Measurements from ENCODE around the gene DPP7. TPM values are rescaled to one million over a fixed set of nuclear protein-coding genes. Genes with fewer than 3 reads are reported as not detected.
A peak's percentile ranks its signal among the peaks of the same experiment; 100 is the strongest.

DPP7 gene
- total and polyA plus RNA-seq, 9 of the 15 experiments (the other 6 are each of a cell fraction or from before 2014, with no cell fraction given) = 0.99 to 365 (median 132) TPM

DNA sequence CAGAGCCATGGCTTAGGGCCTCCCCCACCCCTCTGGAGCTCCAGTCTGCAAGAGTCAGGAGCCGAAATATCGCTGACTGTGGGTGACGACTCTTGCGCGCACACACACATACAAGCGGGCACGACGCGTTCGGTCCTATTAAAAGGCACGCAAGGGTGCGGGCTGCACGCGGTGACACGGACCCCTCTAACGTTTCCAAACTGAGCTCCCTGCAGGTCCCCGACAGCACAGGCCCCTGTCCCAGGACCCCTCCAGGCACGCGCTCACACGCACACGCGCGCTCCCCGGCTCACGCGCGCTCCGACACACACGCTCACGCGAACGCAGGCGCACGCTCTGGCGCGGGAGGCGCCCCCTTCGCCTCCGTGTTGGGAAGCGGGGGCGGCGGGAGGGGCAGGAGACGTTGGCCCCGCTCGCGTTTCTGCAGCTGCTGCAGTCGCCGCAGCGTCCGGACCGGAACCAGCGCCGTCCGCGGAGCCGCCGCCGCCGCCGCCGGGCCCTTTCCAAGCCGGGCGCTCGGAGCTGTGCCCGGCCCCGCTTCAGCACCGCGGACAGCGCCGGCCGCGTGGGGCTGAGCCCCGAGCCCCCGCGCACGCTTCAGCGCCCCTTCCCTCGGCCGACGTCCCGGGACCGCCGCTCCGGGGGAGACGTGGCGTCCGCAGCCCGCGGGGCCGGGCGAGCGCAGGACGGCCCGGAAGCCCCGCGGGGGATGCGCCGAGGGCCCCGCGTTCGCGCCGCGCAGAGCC lies 24.4 kb upstream of the DPP7 start, which contains the start of gene GRIN1 (continued):
- TF ChIP-seq, protein P1, sequence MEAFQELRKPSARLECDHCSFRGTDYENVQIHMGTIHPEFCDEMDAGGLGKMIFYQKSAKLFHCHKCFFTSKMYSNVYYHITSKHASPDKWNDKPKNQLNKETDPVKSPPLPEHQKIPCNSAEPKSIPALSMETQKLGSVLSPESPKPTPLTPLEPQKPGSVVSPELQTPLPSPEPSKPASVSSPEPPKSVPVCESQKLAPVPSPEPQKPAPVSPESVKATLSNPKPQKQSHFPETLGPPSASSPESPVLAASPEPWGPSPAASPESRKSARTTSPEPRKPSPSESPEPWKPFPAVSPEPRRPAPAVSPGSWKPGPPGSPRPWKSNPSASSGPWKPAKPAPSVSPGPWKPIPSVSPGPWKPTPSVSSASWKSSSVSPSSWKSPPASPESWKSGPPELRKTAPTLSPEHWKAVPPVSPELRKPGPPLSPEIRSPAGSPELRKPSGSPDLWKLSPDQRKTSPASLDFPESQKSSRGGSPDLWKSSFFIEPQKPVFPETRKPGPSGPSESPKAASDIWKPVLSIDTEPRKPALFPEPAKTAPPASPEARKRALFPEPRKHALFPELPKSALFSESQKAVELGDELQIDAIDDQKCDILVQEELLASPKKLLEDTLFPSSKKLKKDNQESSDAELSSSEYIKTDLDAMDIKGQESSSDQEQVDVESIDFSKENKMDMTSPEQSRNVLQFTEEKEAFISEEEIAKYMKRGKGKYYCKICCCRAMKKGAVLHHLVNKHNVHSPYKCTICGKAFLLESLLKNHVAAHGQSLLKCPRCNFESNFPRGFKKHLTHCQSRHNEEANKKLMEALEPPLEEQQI (IDR thresholded peaks at IDR 0.05) = no peak
- TF ChIP-seq MYC (IDR thresholded peaks at IDR 0.05; ENCODE audit: low read depth, low read length) (0 out of 2 replicates have a peak, but pooled peaks have one; percentile 31), MYC (CRISPR knock-in tag; IDR thresholded peaks at IDR 0.05; ENCODE audit: borderline replicate concordance, low read depth) (no peak), MTA2 (IDR thresholded peaks at IDR 0.05; ENCODE audit: low read depth) (no peak), ZBTB8A (IDR thresholded peaks at IDR 0.05; ENCODE audit: partially characterized antibody) (no peak), CXXC5 (CRISPR knock-in tag; IDR thresholded peaks at IDR 0.05) (peak; percentile 76), FOXM1 (IDR thresholded peaks at IDR 0.05; ENCODE audit: low read depth) (no peak), FOXM1 (CRISPR knock-in tag; IDR thresholded peaks at IDR 0.05; ENCODE audit: low read depth) (0 out of 2 replicates have a peak, but pooled peaks have one; percentile 48), ELF2 (CRISPR knock-in tag; IDR thresholded peaks at IDR 0.05) (no peak), MTF1 (CRISPR knock-in tag; IDR thresholded peaks at IDR 0.05; ENCODE audit: borderline replicate concordance) (no peak), DMBX1 (CRISPR knock-in tag; IDR thresholded peaks at IDR 0.05; ENCODE audit: borderline replicate concordance) (peak; percentile 36; the same call in 1 of the 2 replicates), NR3C1 (CRISPR knock-in tag; IDR thresholded peaks at IDR 0.05) (peak; percentile 65; the same call in 1 of the 2 replicates)
- TF ChIP-seq, protein P2, sequence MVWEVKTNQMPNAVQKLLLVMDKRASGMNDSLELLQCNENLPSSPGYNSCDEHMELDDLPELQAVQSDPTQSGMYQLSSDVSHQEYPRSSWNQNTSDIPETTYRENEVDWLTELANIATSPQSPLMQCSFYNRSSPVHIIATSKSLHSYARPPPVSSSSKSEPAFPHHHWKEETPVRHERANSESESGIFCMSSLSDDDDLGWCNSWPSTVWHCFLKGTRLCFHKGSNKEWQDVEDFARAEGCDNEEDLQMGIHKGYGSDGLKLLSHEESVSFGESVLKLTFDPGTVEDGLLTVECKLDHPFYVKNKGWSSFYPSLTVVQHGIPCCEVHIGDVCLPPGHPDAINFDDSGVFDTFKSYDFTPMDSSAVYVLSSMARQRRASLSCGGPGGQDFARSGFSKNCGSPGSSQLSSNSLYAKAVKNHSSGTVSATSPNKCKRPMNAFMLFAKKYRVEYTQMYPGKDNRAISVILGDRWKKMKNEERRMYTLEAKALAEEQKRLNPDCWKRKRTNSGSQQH (CRISPR knock-in tag; IDR thresholded peaks at IDR 0.05) = no peak
- TF ChIP-seq, protein P3, sequence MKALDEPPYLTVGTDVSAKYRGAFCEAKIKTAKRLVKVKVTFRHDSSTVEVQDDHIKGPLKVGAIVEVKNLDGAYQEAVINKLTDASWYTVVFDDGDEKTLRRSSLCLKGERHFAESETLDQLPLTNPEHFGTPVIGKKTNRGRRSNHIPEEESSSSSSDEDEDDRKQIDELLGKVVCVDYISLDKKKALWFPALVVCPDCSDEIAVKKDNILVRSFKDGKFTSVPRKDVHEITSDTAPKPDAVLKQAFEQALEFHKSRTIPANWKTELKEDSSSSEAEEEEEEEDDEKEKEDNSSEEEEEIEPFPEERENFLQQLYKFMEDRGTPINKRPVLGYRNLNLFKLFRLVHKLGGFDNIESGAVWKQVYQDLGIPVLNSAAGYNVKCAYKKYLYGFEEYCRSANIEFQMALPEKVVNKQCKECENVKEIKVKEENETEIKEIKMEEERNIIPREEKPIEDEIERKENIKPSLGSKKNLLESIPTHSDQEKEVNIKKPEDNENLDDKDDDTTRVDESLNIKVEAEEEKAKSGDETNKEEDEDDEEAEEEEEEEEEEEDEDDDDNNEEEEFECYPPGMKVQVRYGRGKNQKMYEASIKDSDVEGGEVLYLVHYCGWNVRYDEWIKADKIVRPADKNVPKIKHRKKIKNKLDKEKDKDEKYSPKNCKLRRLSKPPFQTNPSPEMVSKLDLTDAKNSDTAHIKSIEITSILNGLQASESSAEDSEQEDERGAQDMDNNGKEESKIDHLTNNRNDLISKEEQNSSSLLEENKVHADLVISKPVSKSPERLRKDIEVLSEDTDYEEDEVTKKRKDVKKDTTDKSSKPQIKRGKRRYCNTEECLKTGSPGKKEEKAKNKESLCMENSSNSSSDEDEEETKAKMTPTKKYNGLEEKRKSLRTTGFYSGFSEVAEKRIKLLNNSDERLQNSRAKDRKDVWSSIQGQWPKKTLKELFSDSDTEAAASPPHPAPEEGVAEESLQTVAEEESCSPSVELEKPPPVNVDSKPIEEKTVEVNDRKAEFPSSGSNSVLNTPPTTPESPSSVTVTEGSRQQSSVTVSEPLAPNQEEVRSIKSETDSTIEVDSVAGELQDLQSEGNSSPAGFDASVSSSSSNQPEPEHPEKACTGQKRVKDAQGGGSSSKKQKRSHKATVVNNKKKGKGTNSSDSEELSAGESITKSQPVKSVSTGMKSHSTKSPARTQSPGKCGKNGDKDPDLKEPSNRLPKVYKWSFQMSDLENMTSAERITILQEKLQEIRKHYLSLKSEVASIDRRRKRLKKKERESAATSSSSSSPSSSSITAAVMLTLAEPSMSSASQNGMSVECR (CRISPR knock-in tag; IDR thresholded peaks at IDR 0.05) = peak; percentile 91; the same call in 1 of the 2 replicates
- TF ChIP-seq, protein P4, sequence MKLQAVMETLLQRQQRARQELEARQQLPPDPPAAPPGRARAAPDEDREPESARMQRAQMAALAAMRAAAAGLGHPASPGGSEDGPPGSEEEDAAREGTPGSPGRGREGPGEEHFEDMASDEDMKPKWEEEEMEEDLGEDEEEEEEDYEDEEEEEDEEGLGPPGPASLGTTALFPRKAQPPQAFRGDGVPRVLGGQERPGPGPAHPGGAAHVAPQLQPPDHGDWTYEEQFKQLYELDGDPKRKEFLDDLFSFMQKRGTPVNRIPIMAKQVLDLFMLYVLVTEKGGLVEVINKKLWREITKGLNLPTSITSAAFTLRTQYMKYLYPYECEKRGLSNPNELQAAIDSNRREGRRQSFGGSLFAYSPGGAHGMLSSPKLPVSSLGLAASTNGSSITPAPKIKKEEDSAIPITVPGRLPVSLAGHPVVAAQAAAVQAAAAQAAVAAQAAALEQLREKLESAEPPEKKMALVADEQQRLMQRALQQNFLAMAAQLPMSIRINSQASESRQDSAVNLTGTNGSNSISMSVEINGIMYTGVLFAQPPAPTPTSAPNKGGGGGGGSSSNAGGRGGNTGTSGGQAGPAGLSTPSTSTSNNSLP (IDR thresholded peaks at IDR 0.05; ENCODE audit: borderline replicate concordance, low read depth, low read length) = no peak

All from K562 (cell line).